HL-60 (cell line): ENCODE data around the gene GCKR.

Source experiments
- DNase-seq, 2 experiments: peaks; one replicate each; pipeline ENCODE4 v3.0.0-alpha.2; 2010 to 2020; ENCODE audit warnings: low read depth in 1 of 2, low spot score in 1 of 2
- H3K27ac ChIP-seq: fragments of 250-450 bp; sonication (Bioruptor Pico); replicated peaks from 2 replicates; pipeline ENCODE4 v1.5.1; 2020; ENCODE audit warnings: mild to moderate bottlenecking, moderate library complexity
- H3K27me3 ChIP-seq: fragments of 250-450 bp; sonication (Bioruptor Pico); 2 replicates; pipeline ENCODE4 v1.5.1; 2021; ENCODE audit warnings: mild to moderate bottlenecking, moderate library complexity; ENCODE audit not compliant: insufficient read depth, poor library complexity, severe bottlenecking
- H3K4me3 ChIP-seq: replicated peaks from 2 replicates; pipeline ENCODE4 v1.5.1; 2011; ENCODE audit warnings: mild to moderate bottlenecking, control low read depth, low read length; ENCODE audit not compliant: insufficient read depth
- GABPA ChIP-seq: IDR thresholded peaks from 2 replicates; pipeline ENCODE4 v1.6.1; 2012; ENCODE audit warnings: low read depth
- POLR2AphosphoS5 ChIP-seq: IDR thresholded peaks from 2 replicates; pipeline ENCODE4 v1.6.1; 2012; ENCODE audit warnings: low read depth
- SPI1 ChIP-seq: IDR thresholded peaks from 2 replicates; pipeline ENCODE4 v1.6.1; 2012; ENCODE audit warnings: low read depth, mild to moderate bottlenecking, borderline replicate concordance
- TF ChIP-seq, protein P1 (sequence below): IDR thresholded peaks from 2 replicates; pipeline ENCODE4 v1.6.1; 2012; ENCODE audit warnings: low read depth; ENCODE audit not compliant: insufficient replicate concordance
- TF ChIP-seq, protein P2 (sequence below): IDR thresholded peaks from one replicate; pipeline ENCODE4 v1.5.1; 2011; ENCODE audit warnings: low read length, control low read depth, inconsistent platforms; ENCODE audit not compliant: insufficient read depth

Gene GCKR

DNA sequence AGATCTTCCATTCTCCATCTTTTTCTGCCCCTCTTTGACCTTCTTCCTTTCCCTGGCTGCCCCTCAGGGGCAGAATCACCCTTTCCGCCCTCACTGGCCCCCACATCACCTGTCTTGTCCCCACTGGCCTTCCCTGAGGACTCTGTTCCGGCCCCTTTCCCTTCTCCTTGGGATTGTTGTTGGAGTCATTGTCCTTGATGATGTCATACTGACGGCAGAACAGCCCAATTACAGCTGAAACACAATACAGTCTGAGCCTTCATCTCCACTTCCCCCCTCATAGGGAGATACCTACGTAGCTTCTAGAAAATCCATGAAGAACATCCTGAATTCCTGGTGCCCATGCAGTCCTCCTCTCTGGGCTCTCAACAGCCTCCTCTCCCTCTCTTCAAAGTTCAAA, 4.1 kb upstream of the GCKR start:
- Histone ChIP-seq H3K4me3 (no peak overlapping the region), H3K27me3 (peaks cover 20% of the 10 kb centered on the region), H3K27ac (no peak overlapping the region)
- no peak for DNase-seq
- TF ChIP-seq SPI1 = no peak
- TF ChIP-seq, protein P1, sequence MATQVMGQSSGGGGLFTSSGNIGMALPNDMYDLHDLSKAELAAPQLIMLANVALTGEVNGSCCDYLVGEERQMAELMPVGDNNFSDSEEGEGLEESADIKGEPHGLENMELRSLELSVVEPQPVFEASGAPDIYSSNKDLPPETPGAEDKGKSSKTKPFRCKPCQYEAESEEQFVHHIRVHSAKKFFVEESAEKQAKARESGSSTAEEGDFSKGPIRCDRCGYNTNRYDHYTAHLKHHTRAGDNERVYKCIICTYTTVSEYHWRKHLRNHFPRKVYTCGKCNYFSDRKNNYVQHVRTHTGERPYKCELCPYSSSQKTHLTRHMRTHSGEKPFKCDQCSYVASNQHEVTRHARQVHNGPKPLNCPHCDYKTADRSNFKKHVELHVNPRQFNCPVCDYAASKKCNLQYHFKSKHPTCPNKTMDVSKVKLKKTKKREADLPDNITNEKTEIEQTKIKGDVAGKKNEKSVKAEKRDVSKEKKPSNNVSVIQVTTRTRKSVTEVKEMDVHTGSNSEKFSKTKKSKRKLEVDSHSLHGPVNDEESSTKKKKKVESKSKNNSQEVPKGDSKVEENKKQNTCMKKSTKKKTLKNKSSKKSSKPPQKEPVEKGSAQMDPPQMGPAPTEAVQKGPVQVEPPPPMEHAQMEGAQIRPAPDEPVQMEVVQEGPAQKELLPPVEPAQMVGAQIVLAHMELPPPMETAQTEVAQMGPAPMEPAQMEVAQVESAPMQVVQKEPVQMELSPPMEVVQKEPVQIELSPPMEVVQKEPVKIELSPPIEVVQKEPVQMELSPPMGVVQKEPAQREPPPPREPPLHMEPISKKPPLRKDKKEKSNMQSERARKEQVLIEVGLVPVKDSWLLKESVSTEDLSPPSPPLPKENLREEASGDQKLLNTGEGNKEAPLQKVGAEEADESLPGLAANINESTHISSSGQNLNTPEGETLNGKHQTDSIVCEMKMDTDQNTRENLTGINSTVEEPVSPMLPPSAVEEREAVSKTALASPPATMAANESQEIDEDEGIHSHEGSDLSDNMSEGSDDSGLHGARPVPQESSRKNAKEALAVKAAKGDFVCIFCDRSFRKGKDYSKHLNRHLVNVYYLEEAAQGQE = no peak
- no peak for TF ChIP-seq GABPA
- TF ChIP-seq POLR2AphosphoS5 = no peak
- TF ChIP-seq, protein P2, sequence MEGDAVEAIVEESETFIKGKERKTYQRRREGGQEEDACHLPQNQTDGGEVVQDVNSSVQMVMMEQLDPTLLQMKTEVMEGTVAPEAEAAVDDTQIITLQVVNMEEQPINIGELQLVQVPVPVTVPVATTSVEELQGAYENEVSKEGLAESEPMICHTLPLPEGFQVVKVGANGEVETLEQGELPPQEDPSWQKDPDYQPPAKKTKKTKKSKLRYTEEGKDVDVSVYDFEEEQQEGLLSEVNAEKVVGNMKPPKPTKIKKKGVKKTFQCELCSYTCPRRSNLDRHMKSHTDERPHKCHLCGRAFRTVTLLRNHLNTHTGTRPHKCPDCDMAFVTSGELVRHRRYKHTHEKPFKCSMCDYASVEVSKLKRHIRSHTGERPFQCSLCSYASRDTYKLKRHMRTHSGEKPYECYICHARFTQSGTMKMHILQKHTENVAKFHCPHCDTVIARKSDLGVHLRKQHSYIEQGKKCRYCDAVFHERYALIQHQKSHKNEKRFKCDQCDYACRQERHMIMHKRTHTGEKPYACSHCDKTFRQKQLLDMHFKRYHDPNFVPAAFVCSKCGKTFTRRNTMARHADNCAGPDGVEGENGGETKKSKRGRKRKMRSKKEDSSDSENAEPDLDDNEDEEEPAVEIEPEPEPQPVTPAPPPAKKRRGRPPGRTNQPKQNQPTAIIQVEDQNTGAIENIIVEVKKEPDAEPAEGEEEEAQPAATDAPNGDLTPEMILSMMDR = no peak

DNA sequence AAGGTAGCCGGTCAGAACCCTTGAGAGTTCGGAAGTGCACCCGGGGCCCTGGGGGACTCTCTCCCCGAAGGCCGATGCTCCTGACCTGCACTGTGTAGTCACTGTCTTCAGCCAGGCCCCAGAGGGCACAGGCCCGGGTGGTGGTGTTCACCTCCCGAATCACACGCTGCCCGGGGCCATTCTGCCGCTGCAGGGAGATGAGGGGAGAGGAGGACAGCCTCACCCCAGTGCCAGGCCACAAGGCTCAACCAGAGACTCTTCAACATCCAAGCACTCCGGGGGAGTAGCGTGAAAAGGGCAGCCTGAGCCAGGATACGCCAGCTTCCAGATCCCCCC, 2.7 kb upstream of the GCKR start:
- Histone ChIP-seq H3K27ac (no peak overlapping the region), H3K27me3 (peaks cover 20% of the 10 kb centered on the region), H3K4me3 (no peak overlapping the region)
- DNase-seq = no peak
- TF ChIP-seq, protein P2 = no peak
- no peak for TF ChIP-seq SPI1
- TF ChIP-seq POLR2AphosphoS5 = no peak
- no peak for TF ChIP-seq GABPA
- TF ChIP-seq, protein P1 = no peak

DNA sequence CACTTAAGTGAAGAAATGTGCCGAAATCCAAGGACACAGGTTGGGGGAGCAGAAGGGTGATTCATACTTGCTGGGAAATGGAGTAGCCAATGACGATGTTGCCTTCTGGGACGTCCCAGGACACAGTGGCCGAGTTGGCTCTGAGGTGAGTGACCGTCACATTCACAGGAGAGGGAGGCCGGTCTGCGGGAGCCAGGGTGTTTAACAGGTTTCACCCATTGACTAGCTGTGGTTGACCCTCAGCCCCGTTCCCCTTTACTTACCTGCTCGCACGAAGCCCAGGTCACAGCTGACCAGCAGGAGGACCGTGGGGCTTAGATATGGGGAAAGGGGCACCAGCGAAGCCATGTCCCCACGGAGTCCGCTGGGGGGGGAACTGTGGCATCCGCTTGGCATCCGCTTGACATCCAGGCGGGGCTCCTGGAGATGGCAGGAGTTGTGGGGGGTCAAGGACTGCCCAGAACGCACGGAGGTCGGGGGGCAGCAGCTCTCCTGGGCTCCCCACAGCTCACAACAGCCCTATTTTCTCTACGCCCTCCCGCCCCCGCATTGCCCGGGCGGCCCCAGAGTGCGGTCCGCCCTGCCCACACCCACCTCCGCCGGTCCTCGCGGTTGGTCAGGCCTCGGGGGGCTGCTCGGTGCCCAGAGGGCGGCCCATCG, 2.2 kb upstream of the GCKR start:
- no peak overlapping the region for H3K27ac ChIP-seq
- TF ChIP-seq GABPA = no peak
- TF ChIP-seq, protein P1 = no peak
- TF ChIP-seq, protein P2 = no peak
- no peak for TF ChIP-seq SPI1
- no peak for TF ChIP-seq POLR2AphosphoS5
- DNase-seq = no peak

More for the DNA sequence above, 2.2 kb upstream of the GCKR start:
- Histone ChIP-seq H3K4me3 (peak overlapping the region; percentile 20), H3K27me3 (peaks cover 20% of the 10 kb centered on the region)
